Stimulated activated CD8-positive, alpha-beta memory T cell treated with anti-CD3 and anti-CD28 coated beads, Interleukin-7, amount 100 ng/mL, for 48 hours (primary cell): ENCODE results near the gene PCSK9.
"Not testable (repeated sequence)": the region's sequence is repeated elsewhere in the genome, so short reads cannot be mapped to it uniquely, and the experiment has no call there.

Experiments
- DNase-seq, 2 donors: peaks; one replicate each; pipeline ENCODE4 v3.0.0-alpha.2; 2020; ENCODE audit warnings: low read depth in 1 of 2; ENCODE audit errors: extremely low read depth in 1 of 2

The PCSK9 gene

GRCh38 chr1:55073187-55073916, 34.0 kb downstream of the PCSK9 start:
- no peak for DNase-seq

- DNase-seq: no peak
Measured at GRCh38 chr1:55074455-55074854, 35.1 kb downstream of the PCSK9 start.

- DNase-seq: no peak
Measured at GRCh38 chr1:55076356-55076755, 37.0 kb downstream of the PCSK9 start.

- DNase-seq: no peak
Measured at GRCh38 chr1:55078470-55078869, 39.1 kb downstream of the PCSK9 start.

GRCh38 chr1:55079651-55080050, 40.3 kb downstream of the PCSK9 start:
- no peak for DNase-seq

GRCh38 chr1:55081188-55081904, 42.0 kb downstream of the PCSK9 start:
- no peak for DNase-seq

- no peak for DNase-seq
Measured at GRCh38 chr1:55081905-55082296, 42.6 kb downstream of the PCSK9 start.

GRCh38 chr1:55084257-55084656, 44.9 kb downstream of the PCSK9 start:
- no peak for DNase-seq

GRCh38 chr1:55087439-55087838, 48.1 kb downstream of the PCSK9 start:
- DNase-seq: no peak

GRCh38 chr1:55088413-55088812, 49.1 kb downstream of the PCSK9 start:
- DNase-seq: no peak

GRCh38 chr1:55089683-55090082, 50.3 kb downstream of the PCSK9 start:
- DNase-seq: no peak

GRCh38 chr1:55092475-55092874, 53.1 kb downstream of the PCSK9 start:
- no peak for DNase-seq

- no peak for DNase-seq
Measured at GRCh38 chr1:55095095-55095494, 55.7 kb downstream of the PCSK9 start.

GRCh38 chr1:55103891-55104290, 64.5 kb downstream of the PCSK9 start:
- no peak for DNase-seq

GRCh38 chr1:55107101-55107500, 67.8 kb downstream of the PCSK9 start:
- no peak for DNase-seq

- DNase-seq: not testable (repeated sequence)
Measured at GRCh38 chr1:55109005-55109404, 69.7 kb downstream of the PCSK9 start.
